PC-3 (cell line): Measurements from ENCODE around the gene MRPS18B.

ENCODE experiments used
- CTCF ChIP-seq: fragments of 300-600 bp; sonication (generic); conservative IDR thresholded peaks from 2 replicates; pipeline ENCODE4 v1.5.1; 2017; ENCODE audit warnings: antibody characterized with exemption, low read depth, mild to moderate bottlenecking, low read length
- EZH2phosphoT487 ChIP-seq: fragments of 300-600 bp; sonication (generic); IDR thresholded peaks from 2 replicates; pipeline ENCODE4 v1.6.1; 2018; ENCODE audit warnings: mild to moderate bottlenecking, antibody characterized with exemption, low read length, borderline replicate concordance

GRCh38 chr6:30656513-30656912, 38.9 kb downstream of the MRPS18B start:
- TF ChIP-seq CTCF (no peak), EZH2phosphoT487 (no peak)
